ENCODE measurements around the gene CLEC16A. TPM values are rescaled to one million over a fixed set of nuclear protein-coding genes. Genes with fewer than 3 reads are reported as not detected.

The CLEC16A gene
- total RNA-seq, 1 donor from 2014 or later: 40.4 TPM

DNA sequence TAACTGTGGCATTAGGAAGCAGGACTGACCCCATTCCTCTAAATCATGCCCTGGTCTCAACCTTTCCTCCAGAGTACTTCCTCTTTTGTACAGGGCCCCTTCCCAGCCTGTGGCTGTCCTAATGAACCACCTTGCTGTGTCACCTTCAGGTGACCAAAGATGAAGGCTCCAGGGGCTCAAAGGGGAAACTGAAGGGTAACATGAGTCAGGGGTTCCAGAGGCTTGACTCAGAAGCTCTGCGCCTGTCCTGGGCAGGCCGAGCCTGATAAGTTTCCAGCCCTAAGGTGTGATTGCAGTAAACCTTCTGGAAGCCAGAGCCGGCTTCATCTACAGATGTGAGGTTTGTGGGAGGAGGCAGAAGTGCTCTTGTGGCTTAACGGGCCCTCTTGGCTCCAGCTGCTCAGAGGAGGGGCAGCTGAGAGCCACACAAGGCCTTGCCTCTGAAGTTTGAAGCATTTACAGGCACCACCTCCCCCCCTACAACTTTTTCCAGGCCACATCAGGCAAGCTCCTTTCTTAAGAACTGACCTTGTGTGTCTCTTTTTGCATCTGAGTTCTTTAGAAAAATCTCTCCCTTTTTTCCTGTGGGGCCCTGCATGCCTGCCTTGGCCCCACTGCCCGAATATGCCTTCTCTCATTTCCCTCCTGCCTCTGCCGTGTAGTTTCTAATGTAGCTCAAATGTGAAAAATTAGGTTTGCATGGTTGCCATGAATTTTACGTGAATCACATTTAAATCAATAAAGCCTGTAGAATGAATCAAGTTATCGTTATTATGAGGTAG lies 149.9 kb downstream of the CLEC16A start:
- intact Hi-C loops (cut with micrococcal nuclease): loop anchor here (1.0 to 2.0 kb wide), 6 partner anchors 15 to 164 kb away; no protein-coding TSS in a partner anchor

DNA sequence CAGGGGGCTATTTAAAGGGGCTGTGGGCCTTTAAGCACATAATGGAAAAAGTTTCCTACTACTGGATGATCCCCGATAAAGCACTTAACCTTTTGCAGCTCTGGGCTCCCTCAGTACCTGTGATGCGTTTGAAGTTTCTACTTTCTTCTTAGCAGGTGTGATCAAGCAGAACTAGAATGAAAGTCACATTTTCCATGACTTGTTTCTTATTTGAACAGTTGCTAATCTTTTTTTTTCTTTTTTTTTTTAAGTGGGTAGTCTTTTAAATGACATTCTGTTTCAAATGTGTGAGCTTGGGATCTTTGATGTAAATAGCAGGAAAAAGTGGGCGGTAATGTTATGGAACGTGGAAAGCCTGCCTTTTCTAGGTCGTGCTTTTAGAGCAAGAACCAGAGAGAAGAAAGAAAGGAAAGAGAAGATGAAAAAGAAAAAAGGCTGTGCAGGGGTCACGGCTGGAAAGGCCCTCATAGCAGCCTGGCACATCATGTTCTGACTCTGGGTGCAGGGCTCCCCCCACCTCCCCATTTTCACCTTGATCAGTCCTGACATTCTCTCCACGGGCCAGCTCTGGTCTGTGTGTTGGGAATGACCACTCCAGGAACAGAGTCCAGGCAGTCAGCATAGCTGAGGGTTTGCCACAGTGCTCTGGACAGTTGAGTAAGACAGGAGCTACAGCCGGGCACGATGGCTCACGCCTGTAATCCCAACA lies 150.6 kb downstream of the CLEC16A start:
- intact Hi-C loops (cut with micrococcal nuclease): loop anchor here (1.0 to 2.0 kb wide), 6 partner anchors 16 to 163 kb away; no protein-coding TSS in a partner anchor

DNA sequence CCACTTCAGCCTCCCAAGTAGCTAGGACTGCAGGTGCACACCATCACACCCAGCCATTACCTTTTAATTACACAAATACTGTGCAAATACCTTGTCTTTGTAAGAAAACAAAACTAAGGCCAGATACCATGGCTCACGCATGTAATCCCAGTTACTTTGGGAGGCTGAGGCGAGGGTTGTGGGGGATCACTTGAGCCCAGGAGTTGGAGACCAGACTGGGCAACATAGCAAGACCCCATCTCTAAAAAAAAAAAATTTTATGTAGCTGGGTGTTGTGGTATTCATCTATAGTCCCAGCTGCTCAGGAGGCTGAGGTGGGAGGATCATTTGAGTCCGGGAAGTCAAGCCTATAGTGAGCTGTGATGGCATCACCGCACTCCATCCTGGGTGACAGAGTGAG lies 151.6 kb downstream of the CLEC16A start:
- intact Hi-C loops (cut with micrococcal nuclease): loop anchor here (2.0 kb wide), 1 partner anchor 19 kb away; no protein-coding TSS in a partner anchor

DNA sequence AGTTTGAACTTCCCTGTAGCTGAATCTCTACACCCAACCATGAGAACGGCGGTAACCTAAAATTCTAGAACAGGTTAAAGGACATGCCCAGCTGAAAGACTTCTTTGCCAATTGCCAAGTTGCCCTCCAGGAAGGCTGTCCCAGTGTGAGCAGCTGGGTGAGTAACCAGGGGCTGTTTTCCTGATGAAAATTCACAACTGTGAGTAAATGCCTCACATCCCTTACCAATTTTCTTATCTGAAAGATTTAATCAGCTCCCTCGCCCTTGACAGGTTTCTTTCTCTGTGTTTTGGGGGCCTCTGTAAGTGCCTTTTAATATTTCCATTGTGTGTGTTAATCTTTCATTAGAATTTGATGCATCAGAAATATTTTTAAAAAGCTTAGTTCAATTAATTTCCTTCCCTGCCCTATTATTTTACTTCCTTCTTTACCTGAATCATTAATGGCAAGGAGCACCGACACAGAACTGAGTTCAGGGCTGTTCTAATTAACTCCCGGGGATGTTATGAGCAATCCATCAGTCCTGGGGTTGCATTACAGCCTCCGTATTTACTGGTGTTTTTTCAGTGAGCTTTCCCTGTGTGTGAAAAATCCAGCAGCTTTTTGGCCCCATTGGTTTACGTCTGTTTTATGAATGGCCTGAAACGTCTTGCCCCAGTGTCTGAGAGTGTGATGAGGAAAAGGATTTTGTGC lies 152.9 kb downstream of the CLEC16A start:
- intact Hi-C loops (cut with micrococcal nuclease): no loop called here

DNA sequence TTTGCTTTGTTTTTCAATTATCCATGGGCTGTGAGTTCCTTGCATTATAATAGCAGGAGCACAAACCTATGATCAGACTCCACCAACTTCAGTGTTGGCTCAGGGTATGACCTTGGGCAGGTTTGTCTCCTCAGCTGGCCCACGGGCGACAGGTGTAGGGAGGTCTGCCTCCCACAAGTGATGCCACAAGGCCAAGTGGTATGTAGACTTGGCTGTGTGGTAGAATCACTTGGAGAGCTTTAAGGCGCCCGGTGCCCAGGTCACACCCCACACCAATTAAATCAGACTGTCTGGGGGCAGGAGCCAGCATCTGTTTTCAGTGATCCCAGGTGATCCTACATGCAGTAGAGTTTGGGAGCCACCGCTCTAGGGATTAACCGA lies 153.4 kb downstream of the CLEC16A start:
- intact Hi-C loops (cut with micrococcal nuclease): no loop called here

DNA sequence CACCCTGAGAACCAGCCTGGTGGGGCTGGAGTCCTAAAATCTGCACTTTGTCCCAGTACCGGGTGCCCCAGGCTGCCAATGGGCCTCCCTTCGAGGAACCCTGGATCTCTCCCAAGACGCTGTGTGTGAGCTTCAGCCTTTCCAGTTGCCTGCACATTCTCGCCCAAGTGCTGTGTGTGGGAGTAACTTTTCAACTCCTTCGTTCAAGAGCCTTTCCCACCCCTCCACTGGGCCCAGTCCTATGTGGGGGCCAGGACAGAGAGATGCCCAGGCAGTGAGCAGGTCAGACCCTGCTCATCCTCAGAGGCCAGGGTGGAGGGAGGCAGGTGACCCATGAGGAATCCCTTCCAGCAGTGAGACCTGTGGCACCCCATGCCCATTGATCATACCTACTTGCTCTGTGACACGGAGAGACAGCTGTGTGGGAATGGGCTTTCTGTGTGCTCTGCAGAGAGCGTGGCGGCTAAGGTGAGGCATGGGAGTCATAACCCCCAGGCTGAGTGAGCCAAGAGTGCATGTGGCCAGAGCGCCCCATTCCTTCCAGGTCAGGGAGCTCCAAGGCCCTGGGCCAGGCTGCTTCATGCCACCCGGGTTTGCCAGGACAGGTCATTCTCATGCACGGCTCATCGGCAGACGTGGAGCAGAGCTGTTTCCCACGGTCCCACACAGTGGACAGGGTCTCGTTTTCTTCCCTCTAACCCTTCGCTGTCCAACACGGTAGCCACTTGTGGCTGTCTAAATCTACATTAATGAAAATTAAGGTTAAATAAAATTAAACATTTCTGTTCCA lies 154.4 kb downstream of the CLEC16A start:
- intact Hi-C loops (cut with micrococcal nuclease): no loop called here

DNA sequence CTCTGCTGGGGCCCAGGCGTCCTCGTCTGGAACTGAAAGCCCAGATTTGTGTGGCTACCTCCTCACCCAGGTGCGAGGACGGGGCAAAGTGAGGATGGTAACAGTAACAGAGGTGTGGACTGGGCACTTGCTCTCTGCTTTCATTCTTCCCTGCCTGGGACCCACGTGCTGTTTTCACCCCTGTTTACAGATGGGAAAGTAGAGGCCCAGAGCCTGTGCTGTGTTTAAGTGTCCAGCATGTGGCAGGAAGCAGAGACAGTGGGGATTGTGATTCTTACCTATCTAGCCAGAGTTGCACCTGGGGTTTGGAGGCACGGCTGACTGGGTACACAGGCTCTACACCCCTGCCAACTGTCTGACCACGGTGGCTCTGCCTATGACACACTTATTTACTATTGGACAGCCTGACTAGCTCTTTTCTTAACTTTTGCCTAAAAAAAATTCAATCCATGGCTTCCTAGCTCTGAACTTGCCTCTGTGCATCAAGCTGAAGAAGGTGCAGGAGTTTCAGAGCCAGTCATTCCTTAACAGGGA lies 155.4 kb downstream of the CLEC16A start:
- intact Hi-C loops (cut with micrococcal nuclease): loop anchor here (1.0 to 10.0 kb wide), 6 partner anchors 20 to 258 kb away; partner anchors contain the start of gene CIITA

DNA sequence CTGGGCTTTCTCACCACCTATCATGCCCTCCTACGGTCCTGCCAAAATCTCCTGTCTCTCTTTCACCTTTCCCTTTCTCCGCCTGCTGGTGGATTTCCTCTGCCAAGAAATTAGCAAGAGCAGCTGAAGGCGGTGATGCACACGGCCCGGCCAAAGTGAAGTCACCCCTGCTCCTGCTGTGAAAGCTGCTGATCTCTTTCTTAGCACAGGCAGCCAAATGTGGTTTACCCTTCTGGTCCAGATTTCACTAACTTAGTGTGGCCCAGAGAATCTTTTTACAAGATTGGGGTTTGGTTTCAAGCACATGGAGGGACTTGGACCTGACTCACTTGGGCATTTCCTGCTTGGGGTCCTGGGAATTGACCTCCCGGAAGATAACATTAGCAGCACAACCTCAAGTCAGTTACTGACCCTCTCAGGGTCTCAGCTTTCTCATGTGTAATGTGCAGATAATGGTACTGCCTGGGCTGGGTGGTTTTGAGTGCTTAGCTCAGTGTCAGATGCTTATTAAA lies 155.9 kb downstream of the CLEC16A start:
- intact Hi-C loops (cut with micrococcal nuclease): loop anchor here (1.0 to 10.0 kb wide), 6 partner anchors 21 to 257 kb away; partner anchors contain the start of gene CIITA

DNA sequence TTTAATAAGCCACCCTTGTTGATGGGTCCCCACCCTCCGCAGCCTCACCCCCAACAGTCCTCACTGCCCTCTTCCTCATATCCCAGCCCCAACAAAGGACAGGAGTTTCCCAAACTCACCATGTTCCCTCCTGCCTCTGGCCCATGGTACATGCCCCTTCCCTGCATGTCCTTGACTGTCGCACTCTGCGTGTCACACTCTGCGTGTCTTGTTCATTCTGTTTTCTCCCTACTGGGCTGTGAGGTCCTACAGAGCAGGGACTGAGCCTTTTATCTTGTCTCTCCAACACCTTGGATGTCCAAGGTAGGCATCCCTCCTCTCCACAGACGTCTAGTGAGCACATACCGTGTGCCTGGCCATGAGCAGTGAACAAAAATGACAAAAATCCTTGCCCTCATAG lies 156.9 kb downstream of the CLEC16A start:
- intact Hi-C loops (cut with micrococcal nuclease): loop anchor here (5.0 to 10.0 kb wide), 2 partner anchors 226 to 256 kb away; partner anchors contain the start of gene CIITA

DNA sequence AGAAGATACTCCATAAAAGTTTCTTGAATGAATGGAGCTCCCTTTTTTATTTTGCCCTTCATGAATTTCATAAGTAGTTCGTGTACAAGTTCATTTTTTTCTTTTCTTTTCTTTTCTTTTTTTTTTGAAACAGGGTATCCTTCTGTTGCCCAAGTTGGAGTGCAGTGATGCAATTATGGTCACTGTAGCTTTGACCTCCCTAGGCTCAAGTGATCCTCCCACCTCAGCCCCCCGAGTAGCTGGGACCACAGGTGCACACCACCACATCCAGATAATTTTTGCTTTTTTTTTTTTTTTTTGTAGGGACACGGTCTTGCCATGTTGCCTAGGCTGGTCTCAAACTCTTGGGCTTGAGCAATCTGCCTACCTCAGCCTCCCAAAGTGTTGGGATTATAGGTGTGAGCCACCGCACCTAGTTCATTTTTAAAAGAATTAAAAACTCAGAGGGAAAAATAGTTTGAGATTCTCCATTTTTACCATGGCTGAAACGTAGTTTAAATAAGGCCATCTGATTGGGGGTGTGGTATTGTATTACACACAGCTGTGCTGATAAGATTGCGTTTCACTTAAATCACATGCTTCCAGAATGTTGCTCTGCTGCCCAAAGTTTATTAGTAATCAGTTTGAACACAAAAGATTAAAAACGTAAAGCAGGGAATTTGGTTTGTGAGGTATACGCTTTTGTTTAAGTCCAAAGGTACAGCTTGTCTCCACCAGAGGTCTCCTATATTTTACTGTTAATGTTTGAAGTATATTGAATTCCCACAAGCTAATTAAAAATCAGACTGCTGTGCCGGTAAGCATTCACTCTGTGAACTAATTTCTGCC lies 157.5 kb downstream of the CLEC16A start:
- intact Hi-C loops (cut with micrococcal nuclease): loop anchor here (5.0 to 10.0 kb wide), 2 partner anchors 227 to 255 kb away; partner anchors contain the start of gene CIITA

DNA sequence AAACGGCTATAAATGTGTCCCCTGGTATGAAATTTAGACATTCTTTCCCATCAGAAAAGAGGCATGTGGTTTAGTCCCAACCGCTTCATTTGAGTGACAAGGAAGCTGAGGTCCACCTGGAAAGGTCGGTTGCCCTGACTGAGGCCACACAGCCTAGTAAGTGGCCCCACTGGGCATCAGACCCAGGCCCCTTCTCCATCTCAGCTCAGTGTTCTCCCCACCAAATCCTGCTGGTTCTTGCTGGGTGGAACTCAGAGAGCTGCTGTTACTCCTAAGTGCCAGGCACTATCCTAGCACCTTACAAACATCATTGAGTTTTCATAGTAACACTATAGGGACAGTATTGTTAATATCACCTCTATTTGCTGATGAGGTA lies 158.1 kb downstream of the CLEC16A start:
- intact Hi-C loops (cut with micrococcal nuclease): loop anchor here (5.0 to 10.0 kb wide), 2 partner anchors 228 to 255 kb away; partner anchors contain the start of gene CIITA

DNA sequence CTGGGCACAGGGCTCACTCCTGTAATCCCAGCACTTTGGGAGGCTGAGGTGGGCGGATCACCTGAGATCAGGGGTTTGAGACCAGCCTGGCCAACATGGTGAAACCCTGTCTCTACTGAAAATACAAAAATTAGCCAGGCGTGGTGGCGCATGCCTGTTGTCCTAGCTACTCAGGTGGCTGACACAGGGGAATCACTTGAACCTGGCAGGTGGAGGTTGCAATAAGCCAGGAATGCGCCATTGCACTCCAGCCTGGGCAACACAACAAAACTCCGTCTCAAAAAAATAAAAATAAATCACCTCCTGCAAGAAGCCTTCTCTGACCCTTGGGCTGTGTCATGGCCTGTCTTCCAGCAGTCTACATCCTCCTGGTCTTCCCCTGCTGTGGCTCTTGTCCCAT lies 158.9 kb downstream of the CLEC16A start:
- intact Hi-C loops (cut with micrococcal nuclease): loop anchor here (5.0 to 10.0 kb wide), 2 partner anchors 228 to 254 kb away; partner anchors contain the start of gene CIITA

DNA sequence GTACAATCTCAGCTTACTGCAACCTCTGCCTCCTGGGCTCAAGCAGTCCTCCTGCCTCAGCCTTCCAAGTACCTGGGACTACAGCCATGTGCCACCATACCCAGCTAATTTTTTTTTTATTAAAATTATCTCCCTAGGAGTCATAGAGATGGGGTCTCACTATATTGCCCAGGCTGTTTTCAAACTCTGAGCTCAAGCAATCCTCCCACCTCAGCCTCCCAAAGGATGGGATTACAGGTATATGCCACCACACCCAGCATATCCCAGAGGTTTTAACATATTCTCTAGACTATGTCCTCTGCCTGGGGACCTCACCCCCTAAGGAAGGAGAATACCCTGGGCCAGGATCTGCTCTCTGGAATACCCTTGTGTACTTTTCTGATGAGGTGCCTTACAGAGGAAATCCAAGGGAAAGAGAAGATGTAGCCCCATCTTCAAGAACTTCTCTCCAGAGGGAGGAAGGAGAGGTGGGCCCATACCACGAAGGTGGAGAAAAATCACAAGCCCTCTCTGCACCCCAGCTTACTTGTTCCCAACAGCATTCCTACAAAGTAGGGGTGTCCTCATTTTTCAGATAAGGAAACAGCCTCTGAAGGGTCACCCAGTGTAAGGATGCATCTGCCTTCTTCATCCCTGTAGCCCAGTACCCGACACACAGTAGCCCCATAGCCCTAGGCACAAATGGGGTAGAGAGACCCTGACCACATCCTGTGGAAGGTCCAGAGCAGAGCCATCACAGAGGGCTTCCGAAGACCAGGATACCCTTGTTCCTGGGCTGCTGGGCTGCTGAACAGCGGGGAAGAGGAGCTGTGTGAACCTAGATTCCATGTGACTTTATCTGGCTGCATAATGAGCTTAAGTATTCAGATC lies 160.0 kb downstream of the CLEC16A start:
- intact Hi-C loops (cut with micrococcal nuclease): loop anchor here (1.0 to 10.0 kb wide), 9 partner anchors 10 to 253 kb away; partner anchors contain the start of gene CIITA

DNA sequence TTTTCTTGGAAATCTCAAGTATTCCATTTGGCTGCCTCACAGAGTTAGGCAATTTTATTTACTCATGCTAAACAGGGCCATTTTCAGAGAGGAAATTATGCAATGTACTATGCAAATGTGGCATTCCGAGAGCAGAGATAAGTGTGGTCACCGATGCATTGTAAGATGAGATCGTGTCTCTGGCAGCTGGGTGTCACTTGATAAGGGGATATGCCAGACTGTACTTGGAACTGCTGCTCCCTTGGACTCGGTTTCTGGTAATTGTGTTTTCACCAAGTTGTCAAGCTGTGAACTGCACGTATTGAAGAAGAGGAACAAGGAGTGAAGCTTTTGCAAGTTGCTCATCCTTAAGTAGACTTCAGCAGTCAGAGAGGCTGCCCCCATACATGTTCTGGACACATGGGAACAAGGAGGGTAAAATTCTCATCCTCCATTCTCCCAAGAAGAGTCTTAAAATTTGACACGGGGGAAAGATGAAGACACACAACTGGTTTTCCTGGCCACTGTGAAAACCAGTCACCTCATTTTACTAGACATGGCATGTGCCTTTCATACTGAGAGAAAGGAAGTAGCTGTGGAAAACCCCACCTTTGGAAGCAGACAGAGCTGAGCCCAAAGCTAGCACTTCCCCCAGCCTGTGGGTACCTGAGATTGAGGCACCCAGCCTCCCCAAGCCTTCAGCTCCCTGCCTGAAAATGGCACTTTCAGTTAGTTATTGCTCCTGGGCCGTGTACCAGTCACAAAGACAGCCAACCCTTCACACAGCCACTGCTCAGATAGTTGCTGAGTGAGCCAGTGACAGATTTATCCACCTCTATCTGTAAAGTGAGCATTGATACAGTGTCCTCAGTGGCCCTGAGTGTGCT lies 160.9 kb downstream of the CLEC16A start:
- intact Hi-C loops (cut with micrococcal nuclease): loop anchor here (1.0 to 10.0 kb wide), 8 partner anchors 9 to 230 kb away; partner anchors contain the start of gene CIITA

DNA sequence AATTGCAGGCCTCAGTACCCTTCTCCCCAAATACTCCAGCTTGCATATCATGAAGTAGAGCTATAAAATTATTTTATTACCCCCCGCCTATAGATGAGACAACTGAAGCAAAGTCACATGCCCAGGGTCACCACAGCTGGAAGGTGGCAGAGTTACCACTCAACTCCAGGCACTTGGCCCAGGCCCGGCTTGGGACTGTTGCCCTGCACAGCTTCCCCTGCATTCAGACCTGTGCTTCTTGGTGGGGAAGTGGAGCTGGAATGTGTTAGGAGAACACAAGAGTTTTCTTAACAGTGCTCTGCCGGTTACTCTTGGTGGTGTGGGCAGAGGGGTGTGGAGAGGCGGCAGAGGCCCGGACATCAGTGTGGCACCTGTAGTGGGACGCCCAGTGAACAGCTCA lies 162.4 kb downstream of the CLEC16A start:
- intact Hi-C loops (cut with micrococcal nuclease): loop anchor here (5.0 to 10.0 kb wide), 2 partner anchors 206 to 232 kb away; partner anchors contain the start of gene CIITA

DNA sequence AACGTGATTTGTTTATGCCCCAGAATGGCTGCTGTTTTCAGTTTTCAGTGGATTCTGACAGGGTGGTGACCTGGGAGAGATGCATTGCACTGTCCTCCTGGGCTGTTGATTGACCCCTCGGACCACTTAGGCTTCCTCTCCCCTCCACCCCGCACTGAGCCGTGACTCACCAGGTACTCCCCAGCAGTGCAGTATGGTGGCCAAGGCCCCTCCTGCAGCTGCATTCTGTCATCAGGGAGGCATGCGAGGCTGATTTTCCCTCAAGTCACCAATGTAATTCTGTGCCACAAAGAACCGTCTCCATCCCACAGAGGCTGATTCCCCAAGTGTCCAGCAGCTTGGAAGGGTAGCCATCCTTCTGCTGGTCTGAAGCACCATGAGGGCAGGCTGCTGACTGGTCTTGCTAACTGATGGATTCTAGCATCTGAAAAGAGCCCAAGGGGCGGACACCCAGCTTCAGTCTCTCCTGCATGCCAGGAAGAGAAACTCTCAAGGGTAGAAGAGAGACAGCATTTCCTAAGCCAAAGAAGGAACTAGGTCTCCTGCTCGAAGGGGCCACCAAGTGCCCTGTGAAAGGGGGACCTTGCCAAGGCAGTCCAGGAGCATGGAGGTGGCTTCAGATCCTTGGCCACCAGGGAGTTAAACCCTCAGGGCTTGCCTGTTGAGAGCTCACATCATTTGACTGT lies 163.6 kb downstream of the CLEC16A start:
- intact Hi-C loops (cut with micrococcal nuclease): loop anchor here (5.0 to 10.0 kb wide), 2 partner anchors 204 to 233 kb away; partner anchors contain the start of gene CIITA
